ENCODE results near the gene CITED1. TPM values are rescaled to one million over a fixed set of nuclear protein-coding genes. Genes with fewer than 3 reads are reported as not detected.

Gene CITED1
- total and polyA plus RNA-seq, 2 donors (not counting 1 experiment from before 2014, with no cell fraction given), result not detected

DNA sequence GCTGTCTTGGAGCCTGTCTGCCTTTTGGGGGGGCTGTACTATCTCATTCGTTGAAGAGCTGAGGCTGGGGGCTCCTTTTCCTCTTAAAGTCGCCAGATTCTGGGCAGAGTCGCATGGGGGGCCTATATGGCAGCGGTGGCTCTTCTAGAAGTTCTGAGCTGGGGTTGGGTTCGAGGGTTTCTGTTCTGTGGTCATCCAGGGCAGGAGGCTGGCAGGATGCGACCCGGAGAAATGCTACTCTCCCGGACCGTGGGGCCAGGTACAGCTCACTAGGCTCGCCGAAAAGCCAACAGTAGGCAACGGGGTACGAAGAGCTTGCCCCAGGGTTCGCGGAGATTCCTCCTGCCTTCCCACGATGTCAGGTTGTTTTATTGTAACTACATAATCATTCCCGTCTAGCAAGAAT lies 1.9 kb upstream of the CITED1 start:
- Histone ChIP-seq H3K4me3 (ENCODE audit: control extremely low read depth in 1 of 5, extremely low read depth in 1 of 5, insufficient read depth in 1 of 5, low read depth in 2 of 5, low read length in 4 of 5) (peak overlapping the region in 4 of 5 experiments; percentile 43 to 62 (median 54)), H3K79me2 (ENCODE audit: control insufficient read depth, insufficient read depth, low read length) (no peaks in the 10 kb centered on the region), H3K9ac (ENCODE audit: low read length) (peak overlapping the region; percentile 56), H3K27me3 (replicated peaks in 1 of 4; ENCODE audit: control extremely low read depth in 1 of 4, control insufficient read depth in 3 of 4, insufficient read depth in 4 of 4, low read length in 3 of 4) (peaks cover 0 to 62% (median 26%) of the 10 kb centered on the region in 4 experiments), H3K36me3 (replicated peaks in 1 of 2; ENCODE audit: control extremely low read depth in 1 of 2, control insufficient read depth in 1 of 2, extremely low read depth in 1 of 2, insufficient read depth in 2 of 2, low read length in 1 of 2) (no peaks in the 10 kb centered on the region), H2AFZ (ENCODE audit: insufficient read depth, low read depth, low read length, poor library complexity, severe bottlenecking) (peak overlapping the region; percentile 62), H3K4me1 (ENCODE audit: control insufficient read depth in 2 of 2, insufficient read depth in 2 of 2, low read length in 2 of 2) (peaks cover 42 to 43% of the 10 kb centered on the region in 2 donors), H3K9me3 (ENCODE audit: control extremely low read depth in 1 of 3, control insufficient read depth in 2 of 3, insufficient read depth in 1 of 3, low read length in 2 of 3) (no peaks in the 10 kb centered on the region), H4K20me1 (ENCODE audit: control insufficient read depth, insufficient read depth, low read length, poor library complexity, severe bottlenecking) (no peaks in the 10 kb centered on the region), H3K4me2 (replicated peaks; ENCODE audit: low read depth, low read length, poor library complexity, severe bottlenecking) (peak overlapping the region; percentile 83), H3K27ac (ENCODE audit: low read length in 2 of 2) (no peak overlapping the region)
- TF ChIP-seq EZH2 (IDR thresholded peaks at IDR 0.05; ENCODE audit: borderline replicate concordance, insufficient read depth, low read depth, low read length, poor library complexity, severe bottlenecking) (no peak), CTCF (IDR thresholded peaks at IDR 0.05) (no peak)
- ChIA-PET POLR2A (no interaction called here), CTCF (interaction anchor here (1.9 kb wide), 1 partner anchor 31 kb away, joined by 7 read pairs; the partner anchor contains the start of gene RPS4X)
- H3K4me1 Mint-ChIP-seq, result peaks cover 36% of the 10 kb centered on the region
- no peaks in the 10 kb centered on the region for H3K9me3 Mint-ChIP-seq (ENCODE audit: insufficient read depth)
- DNase-seq (peak; percentile 26), ATAC-seq (ENCODE audit: low read depth) (no peak)
- no peak overlapping the region for H3K27ac Mint-ChIP-seq
- H3K4me3 Mint-ChIP-seq, result peak overlapping the region; percentile 90
- intact Hi-C loops (cut with micrococcal nuclease), result no loop called here
- WGBS (ENCODE audit: insufficient coverage), result 3% methylated on average over 9 of the region's 17 CpGs
- H3K27me3 Mint-ChIP-seq, result peaks cover 34% of the 10 kb centered on the region

DNA sequence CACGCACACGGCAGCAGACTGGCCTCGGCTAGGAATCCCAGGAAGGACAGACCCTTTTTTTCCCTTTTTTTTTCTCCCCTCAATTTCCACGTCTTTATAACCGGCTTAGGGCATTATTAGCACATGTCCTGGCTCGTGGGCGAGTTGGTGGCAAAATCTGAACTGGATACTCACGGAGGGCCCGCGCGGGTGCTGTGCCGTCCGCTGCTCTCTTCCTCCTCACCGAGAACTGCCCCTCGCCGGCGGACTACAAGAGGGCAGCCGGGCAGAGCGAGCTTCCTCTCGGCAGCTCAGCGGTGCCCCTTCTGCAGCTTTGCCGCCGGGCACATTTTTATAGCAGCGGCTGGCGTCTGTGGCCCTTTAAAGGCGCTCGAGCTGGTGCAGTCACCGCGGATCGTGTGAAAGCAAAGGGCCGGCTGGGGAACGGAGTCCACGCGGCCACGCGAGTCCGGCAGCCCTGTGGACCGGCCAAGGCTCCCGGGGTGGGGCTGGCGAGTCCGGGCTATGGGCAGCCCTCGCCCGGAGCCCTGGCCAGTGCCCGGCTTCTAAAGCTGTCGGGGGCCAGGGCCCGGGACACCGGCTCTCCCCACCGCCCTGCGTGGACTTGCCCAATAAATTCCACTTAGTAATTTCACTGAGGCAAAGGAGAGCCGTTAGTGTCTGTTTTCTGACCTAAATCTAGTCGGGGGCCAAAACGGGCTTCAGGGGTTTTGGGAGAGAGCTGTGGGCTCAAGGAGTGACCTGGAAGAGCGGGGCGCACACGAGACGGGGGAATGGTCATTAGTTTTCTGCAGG lies 1.3 kb upstream of the CITED1 start:
- Mint-ChIP-seq H3K9me3 (ENCODE audit: insufficient read depth) (no peaks in the 10 kb centered on the region), H3K27me3 (peaks cover 34% of the 10 kb centered on the region), H3K4me3 (peak overlapping the region; percentile 90), H3K4me1 (peaks cover 36% of the 10 kb centered on the region), H3K27ac (no peak overlapping the region)
- no peaks in the 10 kb centered on the region for H4K20me1 ChIP-seq (ENCODE audit: control insufficient read depth, insufficient read depth, low read length, poor library complexity, severe bottlenecking)
- H3K4me1 ChIP-seq (ENCODE audit: control insufficient read depth in 2 of 2, insufficient read depth in 2 of 2, low read length in 2 of 2), result peaks cover 42 to 43% of the 10 kb centered on the region in 2 donors
- ChIA-PET POLR2A (interaction anchor here (0.7 kb wide), 1 partner anchor 197 kb away, joined by 3 read pairs; no protein-coding TSS in a partner anchor), CTCF (interaction anchor here (0.7 to 1.9 kb wide), 2 partner anchors 28 to 30 kb away, joined by 3 to 7 read pairs; partner anchors contain the start of gene RPS4X)
- DNase-seq (peak; percentile 61), ATAC-seq (ENCODE audit: low read depth) (peak; percentile 73)
- H3K9ac ChIP-seq (ENCODE audit: low read length), result peak overlapping the region; percentile 56
- H2AFZ ChIP-seq (ENCODE audit: insufficient read depth, low read depth, low read length, poor library complexity, severe bottlenecking), result peak overlapping the region; percentile 62
- 3% methylated on average over 48 of the region's 56 CpGs for WGBS (ENCODE audit: insufficient coverage)
- no peaks in the 10 kb centered on the region for H3K9me3 ChIP-seq (ENCODE audit: control extremely low read depth in 1 of 3, control insufficient read depth in 2 of 3, insufficient read depth in 1 of 3, low read length in 2 of 3)
- H3K36me3 ChIP-seq (replicated peaks in 1 of 2; ENCODE audit: control extremely low read depth in 1 of 2, control insufficient read depth in 1 of 2, extremely low read depth in 1 of 2, insufficient read depth in 2 of 2, low read length in 1 of 2), result no peaks in the 10 kb centered on the region
- peak overlapping the region; percentile 14 to 62 (median 52) for H3K4me3 ChIP-seq (ENCODE audit: control extremely low read depth in 1 of 5, extremely low read depth in 1 of 5, insufficient read depth in 1 of 5, low read depth in 2 of 5, low read length in 4 of 5)
- intact Hi-C loops (cut with micrococcal nuclease), result no loop called here
- H3K4me2 ChIP-seq (replicated peaks; ENCODE audit: low read depth, low read length, poor library complexity, severe bottlenecking), result peak overlapping the region; percentile 83
- no peak overlapping the region for H3K27ac ChIP-seq (ENCODE audit: low read length in 2 of 2)
- TF ChIP-seq EZH2 (IDR thresholded peaks at IDR 0.05; ENCODE audit: borderline replicate concordance, insufficient read depth, low read depth, low read length, poor library complexity, severe bottlenecking) (no peak), CTCF (IDR thresholded peaks at IDR 0.05) (no peak)
- H3K27me3 ChIP-seq (replicated peaks in 1 of 4; ENCODE audit: control extremely low read depth in 1 of 4, control insufficient read depth in 3 of 4, insufficient read depth in 4 of 4, low read length in 3 of 4), result peaks cover 0 to 61% (median 26%) of the 10 kb centered on the region in 4 experiments
- no peaks in the 10 kb centered on the region for H3K79me2 ChIP-seq (ENCODE audit: control insufficient read depth, insufficient read depth, low read length)
